C4-2B (cell line): Measurements from ENCODE around the gene COL15A1.

Source experiments
- H3K27ac ChIP-seq: fragments of 450-650 bp; 2 replicates; pipeline ENCODE4 v1.5.1; 2017
- ZFX ChIP-seq: fragments of 450-650 bp; IDR thresholded peaks from 2 replicates; pipeline ENCODE4 v1.6.1; 2017
- TF ChIP-seq, protein P1 (sequence below): fragments of 450-650 bp; conservative IDR thresholded peaks from 2 replicates; pipeline ENCODE4 v1.5.1; 2017; ENCODE audit warnings: mild to moderate bottlenecking

The COL15A1 gene

DNA sequence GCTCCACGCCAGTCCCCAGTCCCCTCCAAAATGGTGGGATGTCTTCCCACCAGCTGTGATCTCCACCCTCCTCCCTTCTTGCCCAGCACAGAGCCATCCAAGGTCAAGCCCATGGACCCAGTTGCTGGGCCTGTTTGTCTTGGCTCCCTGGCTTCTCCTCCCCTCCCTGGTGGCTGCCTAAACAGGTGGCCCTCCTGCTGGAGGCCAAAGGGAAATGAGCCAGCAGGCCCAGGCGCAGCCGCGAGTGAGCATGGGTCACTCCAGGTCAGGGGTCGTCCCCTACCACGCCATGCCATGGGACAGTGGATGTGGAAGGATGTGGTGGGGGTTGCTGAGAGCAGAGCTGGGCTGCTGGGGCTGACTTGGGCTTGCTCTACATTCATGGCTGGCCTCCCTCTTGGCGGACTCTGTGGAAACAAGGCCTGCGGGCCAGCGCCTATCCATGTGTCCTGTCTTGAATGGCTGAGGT is 33.6 kb downstream of the COL15A1 start:
- TF ChIP-seq, protein P1, sequence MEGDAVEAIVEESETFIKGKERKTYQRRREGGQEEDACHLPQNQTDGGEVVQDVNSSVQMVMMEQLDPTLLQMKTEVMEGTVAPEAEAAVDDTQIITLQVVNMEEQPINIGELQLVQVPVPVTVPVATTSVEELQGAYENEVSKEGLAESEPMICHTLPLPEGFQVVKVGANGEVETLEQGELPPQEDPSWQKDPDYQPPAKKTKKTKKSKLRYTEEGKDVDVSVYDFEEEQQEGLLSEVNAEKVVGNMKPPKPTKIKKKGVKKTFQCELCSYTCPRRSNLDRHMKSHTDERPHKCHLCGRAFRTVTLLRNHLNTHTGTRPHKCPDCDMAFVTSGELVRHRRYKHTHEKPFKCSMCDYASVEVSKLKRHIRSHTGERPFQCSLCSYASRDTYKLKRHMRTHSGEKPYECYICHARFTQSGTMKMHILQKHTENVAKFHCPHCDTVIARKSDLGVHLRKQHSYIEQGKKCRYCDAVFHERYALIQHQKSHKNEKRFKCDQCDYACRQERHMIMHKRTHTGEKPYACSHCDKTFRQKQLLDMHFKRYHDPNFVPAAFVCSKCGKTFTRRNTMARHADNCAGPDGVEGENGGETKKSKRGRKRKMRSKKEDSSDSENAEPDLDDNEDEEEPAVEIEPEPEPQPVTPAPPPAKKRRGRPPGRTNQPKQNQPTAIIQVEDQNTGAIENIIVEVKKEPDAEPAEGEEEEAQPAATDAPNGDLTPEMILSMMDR: no peak
- TF ChIP-seq ZFX: no peak
- H3K27ac ChIP-seq: no peak overlapping the region

DNA sequence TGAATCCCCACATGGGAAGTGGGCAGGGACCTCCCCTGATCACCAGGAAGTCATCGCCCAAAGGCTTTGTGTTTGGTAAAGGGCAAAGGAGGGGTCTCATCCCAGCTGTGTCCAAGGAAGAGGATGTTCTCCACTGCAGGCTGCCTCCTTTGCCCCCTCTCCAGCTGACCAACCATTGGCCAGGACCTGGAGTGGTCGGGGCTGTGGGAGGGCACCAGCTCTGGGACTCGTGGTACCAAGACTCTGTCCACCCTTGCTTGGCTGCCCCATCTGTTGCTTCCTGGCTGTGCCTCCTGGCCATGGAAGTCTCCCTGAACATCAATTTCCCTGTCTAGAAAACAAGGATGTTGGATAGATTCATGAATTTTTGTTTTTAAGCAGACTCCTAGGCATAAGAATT is 34.1 kb downstream of the COL15A1 start:
- H3K27ac ChIP-seq: no peak overlapping the region
- TF ChIP-seq ZFX: no peak
- TF ChIP-seq, protein P1: no peak

DNA sequence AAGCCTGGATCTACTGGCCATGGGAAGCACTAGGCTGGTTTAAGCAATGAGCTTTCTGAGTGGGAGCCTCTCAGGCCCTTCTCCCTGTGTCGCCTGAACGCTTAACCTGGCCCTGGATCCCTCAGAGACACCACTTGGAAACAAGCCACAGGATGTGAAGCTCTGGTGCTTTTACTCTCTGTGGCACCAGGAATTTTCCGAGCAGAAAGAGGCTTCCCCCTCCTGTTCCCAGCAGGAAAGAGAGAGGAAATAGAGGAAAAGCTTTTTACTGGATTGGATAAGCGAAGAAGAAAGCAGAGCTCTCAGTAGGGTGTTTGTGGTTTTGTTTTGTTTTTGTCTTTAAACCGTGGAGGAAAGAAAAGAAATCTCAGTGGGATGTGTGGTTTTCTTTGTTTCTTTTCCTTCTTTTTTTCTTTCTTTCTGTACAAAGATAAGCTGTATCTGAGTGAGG is 34.5 kb downstream of the COL15A1 start:
- TF ChIP-seq, protein P1: no peak
- TF ChIP-seq ZFX: no peak

DNA sequence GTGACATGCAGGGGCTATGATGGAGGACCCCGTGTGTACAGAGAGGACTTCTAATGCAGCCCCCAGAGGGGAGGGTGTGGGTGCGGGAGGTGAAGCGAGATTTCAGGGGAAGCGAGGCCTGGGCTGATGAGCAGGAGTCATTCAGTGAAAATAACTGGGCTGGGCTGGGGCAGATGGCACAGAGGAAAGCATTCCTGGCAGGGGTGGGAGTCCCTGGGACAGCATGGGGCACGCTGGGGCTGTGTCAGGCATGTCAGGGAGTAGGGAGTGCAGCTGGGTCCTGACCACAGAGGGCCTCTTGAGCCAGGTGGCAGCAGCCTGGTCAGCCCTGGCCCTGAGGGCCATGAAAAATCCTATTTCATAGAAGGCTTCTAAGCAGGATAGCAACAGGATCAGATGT is 36.6 kb downstream of the COL15A1 start:
- no peak for TF ChIP-seq ZFX
- TF ChIP-seq, protein P1: no peak
- H3K27ac ChIP-seq: no peak overlapping the region

More for the DNA sequence above, 34.5 kb downstream of the COL15A1 start:
- no peak overlapping the region for H3K27ac ChIP-seq

DNA sequence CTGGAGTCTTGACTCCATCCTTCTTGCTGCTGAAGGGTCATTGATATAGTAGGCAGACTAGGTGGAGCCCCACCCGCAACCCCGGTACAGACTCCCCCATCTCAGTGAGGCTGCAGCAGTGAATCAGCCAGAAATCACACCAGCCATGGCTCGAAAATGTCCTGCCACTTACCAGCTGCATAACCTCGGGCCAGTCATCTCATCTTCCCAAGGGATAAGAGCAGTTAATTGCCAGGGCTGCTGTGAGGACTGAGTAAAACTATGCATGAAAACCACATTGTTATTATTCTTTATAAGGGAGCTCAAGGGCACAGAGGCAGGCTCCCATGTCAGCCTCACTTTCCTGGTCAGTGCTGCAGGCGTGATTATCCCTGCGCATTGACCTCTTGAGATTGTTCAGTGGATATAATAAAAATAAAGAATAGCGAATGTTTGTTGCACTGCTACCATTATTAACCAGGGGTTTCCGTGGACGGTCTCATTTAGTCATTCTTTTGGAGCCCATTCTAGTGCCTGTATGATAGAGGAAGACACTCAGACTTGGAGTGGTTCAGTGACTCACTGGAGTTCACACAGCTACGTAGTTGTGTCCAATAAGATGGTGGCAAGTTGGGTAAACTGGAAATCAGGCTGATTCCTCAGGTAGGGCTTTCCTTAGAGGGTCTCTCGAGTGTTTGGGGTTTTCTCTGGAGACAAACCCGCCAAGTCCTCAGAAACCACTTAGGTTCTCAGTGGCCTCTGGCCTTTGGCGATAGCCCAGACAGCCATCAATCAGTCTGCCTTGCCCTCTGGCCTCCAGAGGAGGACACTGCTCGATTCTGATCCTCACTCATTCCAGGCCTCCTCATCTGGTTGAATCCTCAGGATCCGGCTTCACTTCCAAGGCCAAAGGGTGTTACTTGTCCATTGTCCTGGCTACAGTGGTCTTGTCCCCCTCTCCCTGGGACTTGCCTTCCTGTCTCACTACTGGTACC is 39.9 kb downstream of the COL15A1 start:
- TF ChIP-seq, protein P1: no peak
- no peak for TF ChIP-seq ZFX
- H3K27ac ChIP-seq: no peak overlapping the region

DNA sequence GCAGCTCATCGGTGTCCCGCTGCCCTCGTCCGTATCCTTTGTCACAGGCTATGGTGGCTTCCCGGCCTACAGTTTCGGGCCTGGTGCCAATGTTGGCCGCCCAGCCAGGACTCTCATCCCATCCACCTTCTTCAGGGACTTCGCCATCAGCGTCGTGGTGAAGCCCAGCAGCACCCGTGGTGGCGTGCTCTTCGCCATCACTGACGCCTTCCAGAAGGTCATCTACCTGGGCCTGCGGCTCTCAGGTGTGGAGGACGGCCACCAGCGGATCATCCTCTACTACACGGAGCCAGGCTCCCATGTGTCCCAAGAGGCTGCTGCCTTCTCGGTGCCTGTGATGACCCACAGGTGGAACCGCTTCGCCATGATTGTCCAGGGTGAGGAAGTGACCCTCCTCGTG is 41.9 kb downstream of the COL15A1 start:
- TF ChIP-seq, protein P1: no peak
- no peak for TF ChIP-seq ZFX
- no peak overlapping the region for H3K27ac ChIP-seq
